Measurements from ENCODE around the gene CARMIL1. TPM values are rescaled to one million over a fixed set of nuclear protein-coding genes. Genes with fewer than 3 reads are reported as not detected.

The CARMIL1 gene
- polyA plus RNA-seq, 1 of the 3 experiments (the other 2 are of a cell fraction), result 1.7 TPM

DNA sequence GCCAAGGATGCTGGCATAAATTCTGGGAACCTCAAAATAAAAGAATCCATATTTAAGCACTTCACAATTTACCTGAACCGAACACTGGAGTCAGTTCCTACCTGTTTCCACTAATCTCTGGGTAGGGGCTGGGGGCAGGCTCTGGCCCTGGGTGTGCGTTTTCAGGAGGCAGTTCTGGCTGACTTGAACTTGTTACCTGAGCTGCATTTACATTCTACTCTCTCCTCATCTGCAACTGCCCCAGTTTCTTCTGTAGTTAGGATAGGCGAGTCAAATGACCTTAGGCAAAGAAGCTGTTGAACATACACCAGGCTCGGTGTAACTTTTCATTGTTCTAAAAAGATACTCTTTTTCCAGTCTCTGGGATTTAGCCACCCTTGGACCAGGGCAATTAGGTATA is 13.2 kb downstream of the CARMIL1 start (continued):
- TF ChIP-seq RFX5 (IDR thresholded peaks at IDR 0.05; ENCODE audit: low read length) (no peak), SIN3A (IDR thresholded peaks at IDR 0.05; ENCODE audit: borderline replicate concordance, low read depth, low read length) (no peak), FOXJ3 (CRISPR knock-in tag; IDR thresholded peaks at IDR 0.05) (no peak), NRF1 (IDR thresholded peaks at IDR 0.05; ENCODE audit: low read depth, low read length) (no peak)
- TF ChIP-seq, protein P1, sequence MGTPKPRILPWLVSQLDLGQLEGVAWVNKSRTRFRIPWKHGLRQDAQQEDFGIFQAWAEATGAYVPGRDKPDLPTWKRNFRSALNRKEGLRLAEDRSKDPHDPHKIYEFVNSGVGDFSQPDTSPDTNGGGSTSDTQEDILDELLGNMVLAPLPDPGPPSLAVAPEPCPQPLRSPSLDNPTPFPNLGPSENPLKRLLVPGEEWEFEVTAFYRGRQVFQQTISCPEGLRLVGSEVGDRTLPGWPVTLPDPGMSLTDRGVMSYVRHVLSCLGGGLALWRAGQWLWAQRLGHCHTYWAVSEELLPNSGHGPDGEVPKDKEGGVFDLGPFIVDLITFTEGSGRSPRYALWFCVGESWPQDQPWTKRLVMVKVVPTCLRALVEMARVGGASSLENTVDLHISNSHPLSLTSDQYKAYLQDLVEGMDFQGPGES (IDR thresholded peaks at IDR 0.05; ENCODE audit: low read depth, low read length), result no peak

DNA sequence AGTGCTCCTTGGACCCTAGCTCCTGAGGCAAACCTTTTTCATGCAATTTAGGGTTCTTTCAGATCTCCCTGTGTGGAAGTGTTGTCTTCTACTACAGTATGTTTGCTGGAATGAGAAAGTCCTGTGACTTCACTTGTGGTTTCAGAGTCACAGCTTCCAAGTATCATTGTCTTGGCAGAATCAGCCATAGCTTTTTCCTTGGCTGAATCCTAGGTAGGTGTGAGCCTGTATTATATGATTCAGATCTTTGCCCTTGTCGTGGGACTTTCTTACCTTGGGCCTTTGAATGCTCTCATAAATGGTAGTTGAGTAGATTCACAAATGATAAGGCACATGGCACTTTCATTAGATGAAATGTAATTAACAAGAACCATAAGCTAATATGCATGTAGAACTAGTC is 16.5 kb downstream of the CARMIL1 start:
- Histone ChIP-seq H3K9me3 (no peaks in the 10 kb centered on the region), H3K9ac (no peak overlapping the region), H3K27me3 (ENCODE audit: insufficient read depth) (no peaks in the 10 kb centered on the region), H3K79me2 (ENCODE audit: insufficient read depth) (no peaks in the 10 kb centered on the region), H3K36me3 (replicated peaks in 1 of 2; ENCODE audit: control insufficient read depth in 1 of 2, insufficient read depth in 2 of 2, low read length in 1 of 2) (no peaks in the 10 kb centered on the region), H3K4me2 (peak overlapping the region; percentile 8; the same call in 1 of the 2 replicates), H3K27ac (ENCODE audit: low read depth in 2 of 2, low read length in 1 of 2) (no peak overlapping the region), H3F3A (replicated peaks; ENCODE audit: insufficient read depth) (no peaks in the 10 kb centered on the region), H3K9me2 (no peaks in the 10 kb centered on the region), H3K4me1 (ENCODE audit: control insufficient read depth in 1 of 2, insufficient read depth in 2 of 2, low read depth in 1 of 2, low read length in 1 of 2) (peaks cover 0 to 7% of the 10 kb centered on the region in 2 experiments; a peak in 1 of 4 replicates), H3K4me3 (ENCODE audit: low read depth in 2 of 2, low read length in 1 of 2) (no peak overlapping the region), H2AFZ (ENCODE audit: low read depth) (no peak overlapping the region), H4K20me1 (ENCODE audit: insufficient read depth) (no peaks in the 10 kb centered on the region)
- TF ChIP-seq NRF1 (IDR thresholded peaks at IDR 0.05; ENCODE audit: low read depth, low read length) (no peak), RCOR1 (IDR thresholded peaks at IDR 0.05; ENCODE audit: low read length) (no peak), TEAD4 (IDR thresholded peaks at IDR 0.05; ENCODE audit: borderline replicate concordance, insufficient read depth) (no peak), FOXJ3 (CRISPR knock-in tag; IDR thresholded peaks at IDR 0.05) (no peak), EP300 (IDR thresholded peaks at IDR 0.05; ENCODE audit: borderline replicate concordance in 1 of 2, low read depth in 1 of 2, low read length in 1 of 2) (no peak), EZH2phosphoT487 (IDR thresholded peaks at IDR 0.05; ENCODE audit: borderline replicate concordance, low read depth) (no peak), JUND (IDR thresholded peaks at IDR 0.05) (no peak), NFIC (IDR thresholded peaks at IDR 0.05; ENCODE audit: borderline replicate concordance) (no peak), ELF1 (IDR thresholded peaks at IDR 0.05) (no peak)
- TF ChIP-seq, protein P2, sequence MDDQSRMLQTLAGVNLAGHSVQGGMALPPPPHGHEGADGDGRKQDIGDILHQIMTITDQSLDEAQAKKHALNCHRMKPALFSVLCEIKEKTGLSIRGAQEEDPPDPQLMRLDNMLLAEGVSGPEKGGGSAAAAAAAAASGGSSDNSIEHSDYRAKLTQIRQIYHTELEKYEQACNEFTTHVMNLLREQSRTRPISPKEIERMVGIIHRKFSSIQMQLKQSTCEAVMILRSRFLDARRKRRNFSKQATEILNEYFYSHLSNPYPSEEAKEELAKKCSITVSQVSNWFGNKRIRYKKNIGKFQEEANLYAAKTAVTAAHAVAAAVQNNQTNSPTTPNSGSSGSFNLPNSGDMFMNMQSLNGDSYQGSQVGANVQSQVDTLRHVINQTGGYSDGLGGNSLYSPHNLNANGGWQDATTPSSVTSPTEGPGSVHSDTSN (IDR thresholded peaks at IDR 0.05), result no peak
- TF ChIP-seq, protein P3, sequence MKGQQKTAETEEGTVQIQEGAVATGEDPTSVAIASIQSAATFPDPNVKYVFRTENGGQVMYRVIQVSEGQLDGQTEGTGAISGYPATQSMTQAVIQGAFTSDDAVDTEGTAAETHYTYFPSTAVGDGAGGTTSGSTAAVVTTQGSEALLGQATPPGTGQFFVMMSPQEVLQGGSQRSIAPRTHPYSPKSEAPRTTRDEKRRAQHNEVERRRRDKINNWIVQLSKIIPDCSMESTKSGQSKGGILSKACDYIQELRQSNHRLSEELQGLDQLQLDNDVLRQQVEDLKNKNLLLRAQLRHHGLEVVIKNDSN (IDR thresholded peaks at IDR 0.05; ENCODE audit: borderline replicate concordance, low read depth), result no peak
- TF ChIP-seq, protein P4, sequence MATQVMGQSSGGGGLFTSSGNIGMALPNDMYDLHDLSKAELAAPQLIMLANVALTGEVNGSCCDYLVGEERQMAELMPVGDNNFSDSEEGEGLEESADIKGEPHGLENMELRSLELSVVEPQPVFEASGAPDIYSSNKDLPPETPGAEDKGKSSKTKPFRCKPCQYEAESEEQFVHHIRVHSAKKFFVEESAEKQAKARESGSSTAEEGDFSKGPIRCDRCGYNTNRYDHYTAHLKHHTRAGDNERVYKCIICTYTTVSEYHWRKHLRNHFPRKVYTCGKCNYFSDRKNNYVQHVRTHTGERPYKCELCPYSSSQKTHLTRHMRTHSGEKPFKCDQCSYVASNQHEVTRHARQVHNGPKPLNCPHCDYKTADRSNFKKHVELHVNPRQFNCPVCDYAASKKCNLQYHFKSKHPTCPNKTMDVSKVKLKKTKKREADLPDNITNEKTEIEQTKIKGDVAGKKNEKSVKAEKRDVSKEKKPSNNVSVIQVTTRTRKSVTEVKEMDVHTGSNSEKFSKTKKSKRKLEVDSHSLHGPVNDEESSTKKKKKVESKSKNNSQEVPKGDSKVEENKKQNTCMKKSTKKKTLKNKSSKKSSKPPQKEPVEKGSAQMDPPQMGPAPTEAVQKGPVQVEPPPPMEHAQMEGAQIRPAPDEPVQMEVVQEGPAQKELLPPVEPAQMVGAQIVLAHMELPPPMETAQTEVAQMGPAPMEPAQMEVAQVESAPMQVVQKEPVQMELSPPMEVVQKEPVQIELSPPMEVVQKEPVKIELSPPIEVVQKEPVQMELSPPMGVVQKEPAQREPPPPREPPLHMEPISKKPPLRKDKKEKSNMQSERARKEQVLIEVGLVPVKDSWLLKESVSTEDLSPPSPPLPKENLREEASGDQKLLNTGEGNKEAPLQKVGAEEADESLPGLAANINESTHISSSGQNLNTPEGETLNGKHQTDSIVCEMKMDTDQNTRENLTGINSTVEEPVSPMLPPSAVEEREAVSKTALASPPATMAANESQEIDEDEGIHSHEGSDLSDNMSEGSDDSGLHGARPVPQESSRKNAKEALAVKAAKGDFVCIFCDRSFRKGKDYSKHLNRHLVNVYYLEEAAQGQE (IDR thresholded peaks at IDR 0.05; ENCODE audit: low read depth, low read length), result no peak
- no peak for DNase-seq
- CTCF ChIA-PET, result interaction anchor here (1.5 to 2.6 kb wide), 3 partner anchors 17 to 194 kb away, joined by 4 to 12 read pairs (median 6); partner anchors contain the start of gene CARMIL1
- POLR2A ChIA-PET, result no interaction called here
- whole genome bisulfite sequencing (ENCODE audit: low lambda C conversion rate), result 70% methylated on average over 1 of the region's 1 CpG
